Measurements from ENCODE around the gene ARHGAP26. TPM values are rescaled to one million over a fixed set of nuclear protein-coding genes. Genes with fewer than 3 reads are reported as not detected.

ARHGAP26 gene
- total RNA-seq, 1 donor from 2014 or later: 18.7 TPM

DNA sequence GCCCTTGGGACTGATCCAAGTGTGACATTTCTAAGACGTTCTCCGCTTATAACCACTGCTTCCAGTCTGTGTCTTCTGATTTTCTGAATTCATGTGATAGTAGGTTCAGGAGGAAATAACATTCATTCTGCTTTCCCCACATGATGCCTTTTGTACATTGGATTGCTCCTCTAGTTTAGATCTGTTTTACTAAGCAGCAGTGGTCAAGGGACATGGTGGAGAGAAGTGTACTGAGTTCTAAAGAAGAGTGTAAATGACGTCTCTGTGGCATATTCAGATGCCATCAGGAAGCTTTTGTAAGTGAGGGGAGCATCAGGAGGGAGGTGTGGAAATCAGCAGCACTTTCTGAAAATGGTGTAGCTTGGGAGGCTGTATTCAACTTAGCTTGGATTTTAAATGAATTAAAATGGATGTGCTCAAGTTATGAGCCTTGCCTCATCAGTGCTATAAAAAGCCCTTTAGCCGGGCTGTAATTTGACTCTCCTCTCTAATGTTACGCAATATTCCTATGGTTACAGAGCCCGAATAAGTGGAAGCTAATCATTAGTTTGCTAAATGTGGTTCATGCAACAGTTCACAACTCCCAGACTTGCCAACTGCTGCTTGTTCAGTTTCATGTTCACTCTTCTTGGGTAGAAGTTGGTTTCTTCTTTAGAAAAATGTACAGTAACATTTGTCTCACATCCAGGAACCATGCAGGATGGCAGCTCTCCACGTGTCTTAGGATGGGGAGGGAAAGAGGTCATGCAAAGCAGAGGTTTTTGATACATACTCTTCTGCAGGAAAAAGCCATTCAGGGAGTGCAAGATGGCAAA, 281.3 kb downstream of the ARHGAP26 start:
- no peaks in the 10 kb centered on the region for H3K27me3 Mint-ChIP-seq
- DNase-seq (ENCODE audit: extremely low spot score, unreplicated experiment): no peak
- no peak for TF ChIP-seq CTCF (conservative IDR thresholded peaks at IDR 0.05)
- H3K27ac Mint-ChIP-seq: peak overlapping the region; percentile 20
- H3K4me3 Mint-ChIP-seq: peak overlapping the region; percentile 53
- H3K9me3 Mint-ChIP-seq: no peaks in the 10 kb centered on the region
- H3K4me1 Mint-ChIP-seq (ENCODE audit: unreplicated experiment): peaks cover 26% of the 10 kb centered on the region
- peaks cover 3% of the 10 kb centered on the region for H3K36me3 Mint-ChIP-seq

DNA sequence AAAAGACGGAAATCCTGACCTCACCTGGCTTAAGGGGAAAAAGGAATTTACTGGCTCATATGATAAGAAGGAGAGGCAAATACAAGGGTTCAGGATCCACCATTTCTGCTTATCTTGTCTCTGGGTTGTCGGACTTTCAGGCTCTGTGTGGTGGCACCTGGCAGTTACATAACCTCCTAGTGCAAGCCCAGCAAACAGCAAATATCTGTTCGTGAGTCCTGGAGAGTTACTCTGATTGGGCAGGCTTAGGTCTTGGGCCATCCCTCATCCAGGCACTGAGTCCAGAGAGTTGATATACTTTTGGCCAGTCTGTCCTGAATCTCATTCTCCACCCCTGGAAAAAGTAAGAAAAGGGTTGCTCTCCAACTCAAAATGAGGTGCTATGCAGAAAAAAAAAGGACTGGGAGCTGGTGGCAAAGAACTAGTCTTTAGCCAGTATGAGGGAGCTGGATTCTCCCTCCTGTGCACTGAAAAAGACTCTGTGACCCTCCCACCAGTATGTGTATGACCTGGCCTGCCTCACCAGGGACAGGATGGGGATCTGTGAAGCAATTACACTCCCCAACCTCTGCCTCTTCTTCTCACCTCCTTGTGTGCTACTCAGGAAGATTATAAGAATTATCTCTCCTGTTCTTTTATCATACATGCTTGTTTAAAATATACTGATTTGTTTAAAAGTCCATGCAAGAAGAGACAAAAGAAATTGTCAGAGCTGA, 282.9 kb downstream of the ARHGAP26 start:
- peaks cover 28% of the 10 kb centered on the region for H3K4me1 Mint-ChIP-seq (ENCODE audit: unreplicated experiment)
- no peak overlapping the region for H3K4me3 Mint-ChIP-seq
- TF ChIP-seq CTCF (conservative IDR thresholded peaks at IDR 0.05): no peak
- no peaks in the 10 kb centered on the region for H3K27me3 Mint-ChIP-seq
- no peaks in the 10 kb centered on the region for H3K9me3 Mint-ChIP-seq
- no peak for DNase-seq (ENCODE audit: extremely low spot score, unreplicated experiment)
- H3K36me3 Mint-ChIP-seq: peaks cover 3% of the 10 kb centered on the region
- H3K27ac Mint-ChIP-seq: no peak overlapping the region

GRCh38 chr5:143053780-143054179, 283.6 kb downstream of the ARHGAP26 start:
- peaks cover 28% of the 10 kb centered on the region for H3K4me1 Mint-ChIP-seq (ENCODE audit: unreplicated experiment)
- no peak for DNase-seq (ENCODE audit: extremely low spot score, unreplicated experiment)
- no peaks in the 10 kb centered on the region for H3K9me3 Mint-ChIP-seq

GRCh38 chr5:143054480-143054941, 284.3 kb downstream of the ARHGAP26 start:
- peak overlapping the region; percentile 7 for H3K4me3 Mint-ChIP-seq
- H3K27ac Mint-ChIP-seq: peak overlapping the region; percentile 55
- DNase-seq (ENCODE audit: extremely low spot score, unreplicated experiment): no peak
- peaks cover 6% of the 10 kb centered on the region for H3K36me3 Mint-ChIP-seq
- TF ChIP-seq CTCF (conservative IDR thresholded peaks at IDR 0.05): no peak
- peaks cover 29% of the 10 kb centered on the region for H3K4me1 Mint-ChIP-seq (ENCODE audit: unreplicated experiment)
- H3K27me3 Mint-ChIP-seq: no peaks in the 10 kb centered on the region
- no peaks in the 10 kb centered on the region for H3K9me3 Mint-ChIP-seq

More at GRCh38 chr5:143053780-143054179, 283.6 kb downstream of the ARHGAP26 start:
- peaks cover 9% of the 10 kb centered on the region for H3K36me3 Mint-ChIP-seq
- no peak overlapping the region for H3K27ac Mint-ChIP-seq
- TF ChIP-seq CTCF (conservative IDR thresholded peaks at IDR 0.05): no peak
- H3K4me3 Mint-ChIP-seq: no peak overlapping the region
- no peaks in the 10 kb centered on the region for H3K27me3 Mint-ChIP-seq

DNA sequence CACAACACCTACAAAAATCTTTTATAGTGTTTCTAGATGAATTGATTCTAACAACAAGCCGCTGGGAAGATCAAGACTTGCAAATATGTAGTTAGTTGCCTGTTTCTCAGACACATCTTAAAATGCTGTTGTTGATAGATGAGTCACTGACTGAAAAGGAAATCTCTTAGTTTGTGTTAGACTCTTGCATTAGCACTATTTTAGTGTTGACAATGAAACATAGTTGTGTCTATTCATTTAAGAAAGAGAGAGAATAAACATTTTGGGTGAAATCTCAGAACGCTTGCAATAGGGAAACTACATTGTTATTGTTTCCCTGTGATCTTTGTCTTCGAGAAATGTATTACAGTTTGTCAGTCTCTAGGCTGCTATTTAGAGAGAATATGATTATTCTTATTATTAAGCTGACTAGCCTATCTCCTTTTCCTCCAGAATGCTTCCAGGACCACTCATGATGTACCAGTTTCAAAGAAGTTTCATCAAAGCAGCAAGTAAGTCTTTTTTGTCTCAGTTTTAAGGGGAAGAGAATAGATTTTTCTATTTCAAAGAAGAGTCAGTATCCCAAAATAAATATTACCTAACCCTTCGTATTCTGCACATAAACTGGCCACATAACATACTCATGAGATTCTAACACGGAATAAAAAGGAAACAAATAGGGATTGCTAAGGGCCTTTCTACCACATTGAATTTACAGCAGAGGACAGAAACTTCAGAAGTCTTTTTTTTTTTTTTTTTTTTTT, 285.6 kb downstream of the ARHGAP26 start:
- Mint-ChIP-seq H3K4me1 (ENCODE audit: unreplicated experiment) (peaks cover 38% of the 10 kb centered on the region), H3K4me3 (no peak overlapping the region), H3K36me3 (peaks cover 5% of the 10 kb centered on the region), H3K27me3 (no peaks in the 10 kb centered on the region), H3K27ac (no peak overlapping the region), H3K9me3 (no peaks in the 10 kb centered on the region)
- no peak for DNase-seq (ENCODE audit: extremely low spot score, unreplicated experiment)
- no peak for TF ChIP-seq CTCF (conservative IDR thresholded peaks at IDR 0.05)

All from type B pancreatic cell (in vitro differentiated cells).